HepG2 (cell line): Measurements from ENCODE around the gene REEP3. TPM values are rescaled to one million over a fixed set of nuclear protein-coding genes. Genes with fewer than 3 reads are reported as not detected.
A peak's percentile ranks its signal among the peaks of the same experiment; 100 is the strongest.

Source experiments
- ATAC-seq: fragments of 200-7000 bp; cut with Tn5 transposase; 3 replicates; pipeline ENCODE4 v1.9.1; 2020; ENCODE audit warnings: mild to moderate bottlenecking, moderate library complexity
- BruUV-seq: library from RNA; stranded (reverse); fragments of 400-500 nt; replicated peaks from 2 replicates; lab custom pipeline; 2021; lab: Mats Ljungman, UMichigan
- CTCF ChIA-PET: fragments of 300-600 bp; formaldehyde crosslinking; extraction: SDS; loops from one replicate; lab custom pipeline; 2021; ENCODE audit warnings: low total read pairs, inconsistent platforms, low intra/inter-chr PET ratio; lab: Yijun Ruan, JAX
- POLR2A ChIA-PET: fragments of 350-600 bp; sonication (Branson Sonifier 250); formaldehyde crosslinking; loops from one replicate; lab custom pipeline; 2020; ENCODE audit warnings: antibody characterized with exemption, inconsistent platforms; lab: Yijun Ruan, JAX
- DNase-seq: peaks from one replicate; pipeline ENCODE4 v3.0.0-alpha.2; 2015; ENCODE audit warnings: low spot score
- FAIRE-seq: peaks from 3 replicates; lab custom pipeline; 2011; peaks lifted over from hg19 to GRCh38; lab: Jason Lieb, UNC
- H2AFZ ChIP-seq: one replicate; pipeline ENCODE4 v1.6.1; 2011; ENCODE audit warnings: low read length, inconsistent platforms
- H3K27ac ChIP-seq: fragments of 300-600 bp; 3 replicates; pipeline ENCODE4 v1.8.0; 2011; ENCODE audit warnings: mixed run types, mild to moderate bottlenecking, mixed read lengths, low read length, inconsistent platforms; ENCODE audit not compliant: insufficient read depth; ENCODE audit errors: extremely low read length
- H3K27me3 ChIP-seq, 2 experiments: fragments of 200-600 bp in 1 of 2; 2 replicates in 1 of 2; 3 replicates in 1 of 2; pipeline versions ENCODE4 v1.6.0 to v1.8.0; 2011; ENCODE audit warnings: low read length in 2 of 2, mild to moderate bottlenecking in 2 of 2, moderate library complexity in 2 of 2, inconsistent platforms in 1 of 2; ENCODE audit not compliant: insufficient read depth in 2 of 2, control insufficient read depth in 1 of 2
- H3K36me3 ChIP-seq, 2 experiments: fragments of 200-600 bp in 1 of 2; replicated peaks in 1 of 2; 2 replicates in 1 of 2; 3 replicates in 1 of 2; pipeline versions ENCODE4 v1.5.1 to v1.8.0; 2011; ENCODE audit warnings: low read length in 2 of 2, inconsistent platforms in 1 of 2; ENCODE audit not compliant: insufficient read depth in 2 of 2, control insufficient read depth in 1 of 2
- H3K4me1 ChIP-seq: 2 replicates; pipeline ENCODE4 v1.5.1; 2012; ENCODE audit warnings: low read length, inconsistent platforms; ENCODE audit not compliant: insufficient read depth
- H3K4me2 ChIP-seq: 2 replicates; pipeline ENCODE4 v1.6.0; 2011; ENCODE audit warnings: low read depth, low read length, inconsistent platforms
- H3K4me3 ChIP-seq, 3 experiments: fragments of 200-600 bp in 1 of 3; sonication (generic), shearing (Covaris generic) in 1 of 3; replicated peaks in 1 of 3; 2 replicates each; pipeline ENCODE4 v1.5.1; 2011 to 2016; ENCODE audit warnings: low read length in 3 of 3, inconsistent platforms in 2 of 3, low read depth in 2 of 3, mild to moderate bottlenecking in 2 of 3, control low read depth in 1 of 3, mixed read lengths in 1 of 3; ENCODE audit not compliant: insufficient read depth in 1 of 3
- H3K79me2 ChIP-seq: one replicate; pipeline ENCODE4 v1.6.1; 2011; ENCODE audit warnings: low read length, inconsistent platforms; ENCODE audit not compliant: insufficient read depth
- H3K9ac ChIP-seq: 2 replicates; pipeline ENCODE4 v1.6.0; 2011; ENCODE audit warnings: mild to moderate bottlenecking, low read depth, low read length, inconsistent platforms; ENCODE audit not compliant: insufficient read depth
- H3K9me3 ChIP-seq: 2 replicates; pipeline ENCODE4 v1.5.1; 2012; ENCODE audit warnings: mild to moderate bottlenecking, low read length
- H4K20me1 ChIP-seq: 2 replicates; pipeline ENCODE4 v1.6.0; 2011; ENCODE audit warnings: inconsistent platforms, mild to moderate bottlenecking, low read length, moderate library complexity; ENCODE audit not compliant: insufficient read depth
- HOXA5 ChIP-seq: sonication (generic); formaldehyde crosslinking; IDR thresholded peaks from 2 replicates; pipeline ENCODE4 v1.4.0; 2020; ENCODE audit warnings: missing genetic modification reagents
- NR2F2 ChIP-seq: IDR thresholded peaks from 2 replicates; pipeline ENCODE4 v1.6.1; 2012; ENCODE audit warnings: low read depth, inconsistent platforms, borderline replicate concordance
- NR2F6 ChIP-seq, 2 experiments: IDR thresholded peaks; 2 replicates each; pipeline ENCODE4 v1.6.1; 2016; ENCODE audit warnings: antibody characterized with exemption in 1 of 2, mild to moderate bottlenecking in 1 of 2
- SIX1 ChIP-seq: sonication (generic); formaldehyde crosslinking; IDR thresholded peaks from 2 replicates; pipeline ENCODE4 v1.4.0; 2020; ENCODE audit warnings: missing genetic modification reagents, borderline replicate concordance
- ZBTB8A ChIP-seq: sonication (generic); formaldehyde crosslinking; IDR thresholded peaks from 2 replicates; pipeline ENCODE4 v1.4.0; 2020; ENCODE audit warnings: mild to moderate bottlenecking, low read depth, missing genetic modification reagents, borderline replicate concordance
- in situ Hi-C: cut with HindIII; loops from 2 replicates; pipeline ENCODE4 v1.10.0; 2017; ENCODE audit warnings: low pct_unique_long_range_greater_than_20kb; ENCODE audit not compliant: extremely low pct_ligation_motif_present
- intact Hi-C: fragments of 100-400 bp; cut with micrococcal nuclease; formaldehyde crosslinking; loops from one replicate; pipeline ENCODE4 v1.10.0; 2022; ENCODE audit not compliant: unreplicated experiment
- polyA plus RNA-seq, 8 experiments: library from polyadenylated mRNA; depleted of rRNA in 3 of 8; stranded (reverse) in 7 of 8; unstranded in 1 of 8; fragments of >200 nt; fragmentation: Illumina TruSeq in 4 of 8; extraction: Trizol in 4 of 8; gene quantifications; 2 replicates each; pipeline versions ENCODE4 v1.2.1 to v1.2.3, GENCODE V29; 2011 to 2016; ENCODE audit warnings: low read depth in 4 of 8, missing spikeins in 1 of 8, mixed read lengths in 1 of 8; ENCODE audit not compliant: insufficient read depth in 1 of 8
- total RNA-seq, 5 experiments: library from RNA; depleted of rRNA; stranded (reverse); fragments of >200 nt; fragmentation: Illumina TruSeq; extraction: Trizol; gene quantifications; 2 replicates each; pipeline ENCODE4 v1.2.3, GENCODE V29; 2016; ENCODE audit warnings: low read depth in 1 of 5
- TF ChIP-seq, protein P1 (sequence below): sonication (generic); formaldehyde crosslinking; IDR thresholded peaks from one replicate; pipeline ENCODE4 v1.5.1; 2020; ENCODE audit warnings: mild to moderate bottlenecking, missing genetic modification reagents; ENCODE audit errors: not compliant biosample characterization
- TF ChIP-seq, protein P2 (sequence below): sonication (generic); formaldehyde crosslinking; IDR thresholded peaks from 2 replicates; pipeline ENCODE4 v1.8.0; 2022; ENCODE audit warnings: mild to moderate bottlenecking, missing genetic modification reagents, borderline replicate concordance

REEP3 gene
- total and polyA plus RNA-seq, 2 of the 13 experiments (the other 11 are each of a cell fraction or from before 2014, with no cell fraction given): 7.1 to 31.4 TPM

DNA sequence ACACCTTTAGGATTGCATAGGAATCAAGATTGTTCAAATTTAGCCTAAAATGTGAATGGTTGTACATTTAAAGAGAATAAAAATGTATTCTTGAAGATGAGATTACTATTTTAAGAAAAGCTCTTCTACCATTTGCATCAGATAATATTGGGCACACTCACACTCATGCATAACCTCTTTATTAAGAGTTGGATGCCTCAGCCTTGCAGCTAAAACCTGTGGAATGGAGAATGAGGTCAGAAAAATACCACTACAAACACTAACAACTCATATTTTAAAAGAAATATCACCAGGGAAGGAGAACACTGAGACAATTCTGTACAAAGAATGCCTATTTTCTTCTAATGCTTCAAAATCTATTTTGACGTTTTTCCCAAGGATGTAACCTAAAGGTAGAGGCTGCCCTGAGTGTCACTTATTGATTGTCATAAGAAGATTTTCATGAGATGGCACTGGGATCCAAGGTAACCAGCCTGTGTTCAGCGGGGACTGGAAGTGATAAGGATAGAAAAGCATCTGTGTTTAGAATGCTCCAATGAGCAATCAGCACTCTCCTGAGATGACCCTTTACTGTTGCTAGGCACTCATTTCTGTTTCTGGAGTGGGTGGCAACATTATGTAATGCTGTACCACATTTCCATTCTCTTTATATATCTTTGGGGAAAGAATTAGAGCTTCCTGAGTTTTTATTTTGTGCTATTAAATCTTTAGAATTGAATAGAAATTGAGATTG, 26.6 kb downstream of the REEP3 start (continued):
- TF ChIP-seq, protein P1, sequence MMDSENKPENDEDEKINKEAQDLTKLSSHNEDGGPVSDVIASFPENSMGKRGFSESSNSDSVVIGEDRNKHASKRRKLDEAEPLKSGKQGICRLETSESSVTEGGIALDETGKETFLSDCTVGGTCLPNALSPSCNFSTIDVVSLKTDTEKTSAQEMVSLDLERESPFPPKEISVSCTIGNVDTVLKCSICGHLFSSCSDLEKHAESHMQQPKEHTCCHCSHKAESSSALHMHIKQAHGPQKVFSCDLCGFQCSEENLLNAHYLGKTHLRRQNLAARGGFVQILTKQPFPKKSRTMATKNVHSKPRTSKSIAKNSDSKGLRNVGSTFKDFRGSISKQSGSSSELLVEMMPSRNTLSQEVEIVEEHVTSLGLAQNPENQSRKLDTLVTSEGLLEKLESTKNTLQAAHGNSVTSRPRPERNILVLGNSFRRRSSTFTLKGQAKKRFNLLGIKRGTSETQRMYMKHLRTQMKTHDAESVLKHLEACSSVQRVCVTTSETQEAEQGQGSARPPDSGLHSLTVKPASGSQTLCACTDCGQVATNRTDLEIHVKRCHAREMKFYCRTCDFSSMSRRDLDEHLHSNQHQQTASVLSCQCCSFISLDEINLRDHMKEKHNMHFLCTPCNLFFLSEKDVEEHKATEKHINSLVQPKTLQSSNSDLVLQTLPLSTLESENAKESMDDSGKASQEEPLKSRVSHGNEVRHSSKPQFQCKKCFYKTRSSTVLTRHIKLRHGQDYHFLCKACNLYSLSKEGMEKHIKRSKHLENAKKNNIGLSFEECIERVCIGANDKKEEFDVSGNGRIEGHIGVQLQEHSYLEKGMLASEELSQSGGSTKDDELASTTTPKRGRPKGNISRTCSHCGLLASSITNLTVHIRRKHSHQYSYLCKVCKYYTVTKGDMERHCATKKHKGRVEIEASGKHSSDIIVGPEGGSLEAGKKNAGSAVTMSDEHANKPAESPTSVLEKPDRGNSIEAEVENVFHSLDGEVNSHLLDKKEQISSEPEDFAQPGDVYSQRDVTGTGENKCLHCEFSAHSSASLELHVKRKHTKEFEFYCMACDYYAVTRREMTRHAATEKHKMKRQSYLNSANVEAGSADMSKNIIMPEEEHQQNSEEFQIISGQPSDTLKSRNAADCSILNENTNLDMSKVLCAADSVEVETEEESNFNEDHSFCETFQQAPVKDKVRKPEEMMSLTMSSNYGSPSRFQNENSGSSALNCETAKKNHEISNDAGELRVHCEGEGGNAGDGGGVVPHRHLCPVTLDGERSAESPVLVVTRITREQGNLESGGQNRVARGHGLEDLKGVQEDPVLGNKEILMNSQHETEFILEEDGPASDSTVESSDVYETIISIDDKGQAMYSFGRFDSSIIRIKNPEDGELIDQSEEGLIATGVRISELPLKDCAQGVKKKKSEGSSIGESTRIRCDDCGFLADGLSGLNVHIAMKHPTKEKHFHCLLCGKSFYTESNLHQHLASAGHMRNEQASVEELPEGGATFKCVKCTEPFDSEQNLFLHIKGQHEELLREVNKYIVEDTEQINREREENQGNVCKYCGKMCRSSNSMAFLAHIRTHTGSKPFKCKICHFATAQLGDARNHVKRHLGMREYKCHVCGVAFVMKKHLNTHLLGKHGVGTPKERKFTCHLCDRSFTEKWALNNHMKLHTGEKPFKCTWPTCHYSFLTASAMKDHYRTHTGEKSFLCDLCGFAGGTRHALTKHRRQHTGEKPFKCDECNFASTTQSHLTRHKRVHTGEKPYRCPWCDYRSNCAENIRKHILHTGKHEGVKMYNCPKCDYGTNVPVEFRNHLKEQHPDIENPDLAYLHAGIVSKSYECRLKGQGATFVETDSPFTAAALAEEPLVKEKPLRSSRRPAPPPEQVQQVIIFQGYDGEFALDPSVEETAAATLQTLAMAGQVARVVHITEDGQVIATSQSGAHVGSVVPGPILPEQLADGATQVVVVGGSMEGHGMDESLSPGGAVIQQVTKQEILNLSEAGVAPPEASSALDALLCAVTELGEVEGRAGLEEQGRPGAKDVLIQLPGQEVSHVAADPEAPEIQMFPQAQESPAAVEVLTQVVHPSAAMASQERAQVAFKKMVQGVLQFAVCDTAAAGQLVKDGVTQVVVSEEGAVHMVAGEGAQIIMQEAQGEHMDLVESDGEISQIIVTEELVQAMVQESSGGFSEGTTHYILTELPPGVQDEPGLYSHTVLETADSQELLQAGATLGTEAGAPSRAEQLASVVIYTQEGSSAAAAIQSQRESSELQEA: no peak
- TF ChIP-seq HOXA5 (CRISPR knock-in tag) (no peak), ZBTB8A (CRISPR knock-in tag) (no peak)

DNA sequence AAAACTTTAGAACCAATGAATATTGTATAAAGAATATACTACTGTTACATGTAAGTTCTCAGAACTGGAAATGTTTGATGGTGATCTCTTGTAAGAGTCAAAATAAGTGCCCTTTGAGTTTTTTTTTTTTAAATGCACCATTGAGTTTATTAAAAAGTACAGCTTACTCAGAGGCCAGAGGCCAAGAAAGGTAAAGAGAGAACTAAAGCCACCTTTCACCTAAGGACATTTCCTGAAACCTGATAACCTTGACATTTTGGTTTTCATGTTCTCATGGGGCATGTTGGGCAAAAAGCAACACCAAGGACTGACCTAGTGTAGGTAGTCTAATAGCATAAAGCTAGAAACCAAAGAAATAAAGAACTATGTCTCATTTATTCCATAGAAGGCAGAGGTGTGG, 27.7 kb downstream of the REEP3 start:
- DNase-seq (no peak), FAIRE-seq (no peak), ATAC-seq (no peak)
- POLR2A ChIA-PET: no interaction called here
- Histone ChIP-seq H2AFZ (no peak overlapping the region), H3K36me3 (no peaks in the 10 kb centered on the region), H3K27me3 (no peaks in the 10 kb centered on the region), H3K4me3 (no peak overlapping the region), H3K4me1 (peaks cover 13% of the 10 kb centered on the region), H3K9ac (no peak overlapping the region), H3K4me2 (no peak overlapping the region), H4K20me1 (no peaks in the 10 kb centered on the region), H3K9me3 (no peaks in the 10 kb centered on the region), H3K79me2 (peaks cover 9% of the 10 kb centered on the region), H3K27ac (no peak overlapping the region)
- intact Hi-C loops (no loop called here), in situ Hi-C loops (no loop called here)
- CTCF ChIA-PET: no interaction called here
- TF ChIP-seq SIX1 (peak; percentile 82; the same call in 1 of the 2 replicates), NR2F6 (IDR thresholded peaks at IDR 0.05) (peak; percentile 67), NR2F6 (CRISPR knock-in tag; IDR thresholded peaks at IDR 0.05) (no peak), NR2F2 (peak; percentile 76)
- TF ChIP-seq, protein P2, sequence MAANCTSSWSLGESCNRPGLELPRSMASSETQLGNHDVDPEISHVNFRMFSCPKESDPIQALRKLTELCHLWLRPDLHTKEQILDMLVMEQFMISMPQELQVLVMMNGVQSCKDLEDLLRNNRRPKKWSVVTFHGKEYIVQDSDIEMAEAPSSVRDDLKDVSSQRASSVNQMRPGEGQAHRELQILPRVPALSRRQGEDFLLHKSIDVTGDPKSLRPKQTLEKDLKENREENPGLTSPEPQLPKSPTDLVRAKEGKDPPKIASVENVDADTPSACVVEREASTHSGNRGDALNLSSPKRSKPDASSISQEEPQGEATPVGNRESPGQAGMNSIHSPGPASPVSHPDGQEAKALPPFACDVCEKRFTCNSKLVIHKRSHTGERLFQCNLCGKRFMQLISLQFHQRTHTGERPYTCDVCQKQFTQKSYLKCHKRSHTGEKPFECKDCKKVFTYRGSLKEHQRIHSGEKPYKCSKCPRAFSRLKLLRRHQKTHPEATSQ: no peak
- BruUV-seq: no TSS peak
